HepG2 (cell line): ENCODE measurements around the gene SOCS7. TPM values are rescaled to one million over a fixed set of nuclear protein-coding genes. Genes with fewer than 3 reads are reported as not detected.

ENCODE experiments used
- AKAP8 ChIP-seq: sonication (generic); formaldehyde crosslinking; IDR thresholded peaks from 2 replicates; pipeline ENCODE4 v1.5.1; 2020; ENCODE audit warnings: mild to moderate bottlenecking, missing genetic modification reagents
- ARNTL ChIP-seq: sonication (generic); formaldehyde crosslinking; IDR thresholded peaks from 2 replicates; pipeline ENCODE4 v1.4.0; 2020; ENCODE audit warnings: mild to moderate bottlenecking, missing genetic modification reagents
- ERF ChIP-seq: IDR thresholded peaks from 2 replicates; pipeline ENCODE4 v1.6.1; 2018; ENCODE audit warnings: missing biosample characterization, missing genetic modification reagents
- EZH2 ChIP-seq: conservative IDR thresholded peaks from 2 replicates; pipeline ENCODE4 v1.6.1; 2012; ENCODE audit warnings: mild to moderate bottlenecking, low read depth, low read length, moderate library complexity
- FOXA1 ChIP-seq, 2 experiments: fragments of 450-650 bp in 1 of 2; sonication (generic) in 1 of 2; formaldehyde crosslinking in 1 of 2; IDR thresholded peaks; 2 replicates each; pipeline versions ENCODE4 v1.4.0 to v1.6.1; 2016 to 2020; ENCODE audit warnings: missing genetic modification reagents in 1 of 2
- FOXM1 ChIP-seq: sonication (generic); formaldehyde crosslinking; IDR thresholded peaks from 2 replicates; pipeline ENCODE4 v1.5.0; 2020; ENCODE audit warnings: missing genetic modification reagents
- FOXP4 ChIP-seq: sonication (generic); formaldehyde crosslinking; IDR thresholded peaks from 2 replicates; pipeline ENCODE4 v1.4.0; 2020; ENCODE audit warnings: missing genetic modification reagents
- HIVEP1 ChIP-seq: sonication (generic); formaldehyde crosslinking; IDR thresholded peaks from 2 replicates; pipeline ENCODE4 v1.4.0; 2020; ENCODE audit warnings: mild to moderate bottlenecking, missing genetic modification reagents
- KDM5A ChIP-seq: fragments of 200-600 bp; sonication (generic); IDR thresholded peaks from 2 replicates; pipeline ENCODE4 v1.7.0; 2018; ENCODE audit warnings: antibody characterized with exemption, mild to moderate bottlenecking, low read length, borderline replicate concordance
- MATR3 ChIP-seq: sonication (generic); formaldehyde crosslinking; IDR thresholded peaks from 2 replicates; pipeline ENCODE4 v1.4.0; 2020; ENCODE audit warnings: missing genetic modification reagents
- NFIC ChIP-seq: IDR thresholded peaks from 2 replicates; pipeline ENCODE4 v1.6.1; 2012; ENCODE audit warnings: mild to moderate bottlenecking, low read length, inconsistent platforms
- RFX3 ChIP-seq: IDR thresholded peaks from 2 replicates; pipeline ENCODE4 v1.6.1; 2016; ENCODE audit warnings: missing biosample characterization, missing genetic modification reagents
- RORA ChIP-seq: sonication (generic); formaldehyde crosslinking; IDR thresholded peaks from 2 replicates; pipeline ENCODE4 v1.5.0; 2020; ENCODE audit warnings: mild to moderate bottlenecking, missing genetic modification reagents, moderate library complexity
- SNAI1 ChIP-seq: sonication (generic); formaldehyde crosslinking; IDR thresholded peaks from 2 replicates; pipeline ENCODE4 v1.5.0; 2020; ENCODE audit warnings: mild to moderate bottlenecking, missing genetic modification reagents, borderline replicate concordance
- TCF7L2 ChIP-seq: IDR thresholded peaks from 2 replicates; pipeline ENCODE4 v1.6.1; 2011; ENCODE audit warnings: mild to moderate bottlenecking, low read depth, low read length, moderate library complexity
- TEF ChIP-seq: sonication (generic); formaldehyde crosslinking; IDR thresholded peaks from 2 replicates; pipeline ENCODE4 v1.5.0; 2020; ENCODE audit warnings: missing genetic modification reagents
- UBTF ChIP-seq: sonication (generic); formaldehyde crosslinking; IDR thresholded peaks from 2 replicates; pipeline ENCODE4 v1.4.0; 2020; ENCODE audit warnings: mild to moderate bottlenecking, missing genetic modification reagents
- XBP1 ChIP-seq: sonication (generic); formaldehyde crosslinking; IDR thresholded peaks from 2 replicates; pipeline ENCODE4 v1.5.0; 2020; ENCODE audit warnings: missing genetic modification reagents
- ZBTB21 ChIP-seq: sonication (generic); formaldehyde crosslinking; IDR thresholded peaks from 2 replicates; pipeline ENCODE4 v1.4.0; 2020; ENCODE audit warnings: missing genetic modification reagents
- ZFP36L1 ChIP-seq: sonication (generic); formaldehyde crosslinking; IDR thresholded peaks from 2 replicates; pipeline ENCODE4 v1.8.0; 2022; ENCODE audit warnings: mild to moderate bottlenecking, missing genetic modification reagents, moderate library complexity
- ZNF18 ChIP-seq: sonication (generic); formaldehyde crosslinking; IDR thresholded peaks from 2 replicates; pipeline ENCODE4 v1.8.0; 2022; ENCODE audit warnings: mild to moderate bottlenecking, missing genetic modification reagents; ENCODE audit not compliant: insufficient replicate concordance
- ZNF232 ChIP-seq: sonication (generic); formaldehyde crosslinking; IDR thresholded peaks from 2 replicates; pipeline ENCODE4 v1.4.0; 2020; ENCODE audit warnings: missing genetic modification reagents, borderline replicate concordance
- ZNF543 ChIP-seq: sonication (generic); formaldehyde crosslinking; IDR thresholded peaks from 2 replicates; pipeline ENCODE4 v1.4.0; 2020; ENCODE audit warnings: mild to moderate bottlenecking, missing genetic modification reagents
- ZNF674 ChIP-seq: sonication (generic); formaldehyde crosslinking; IDR thresholded peaks from 2 replicates; pipeline ENCODE4 v1.5.0; 2020; ENCODE audit warnings: low read depth, mild to moderate bottlenecking, missing genetic modification reagents
- ZNF792 ChIP-seq: IDR thresholded peaks from 2 replicates; pipeline ENCODE4 v1.6.1; 2016
- polyA plus RNA-seq, 8 experiments: library from polyadenylated mRNA; depleted of rRNA in 3 of 8; stranded (reverse) in 7 of 8; unstranded in 1 of 8; fragments of >200 nt; fragmentation: Illumina TruSeq in 4 of 8; extraction: Trizol in 4 of 8; gene quantifications; 2 replicates each; pipeline versions ENCODE4 v1.2.1 to v1.2.3, GENCODE V29; 2011 to 2016; ENCODE audit warnings: low read depth in 4 of 8, missing spikeins in 1 of 8, mixed read lengths in 1 of 8; ENCODE audit not compliant: insufficient read depth in 1 of 8
- total RNA-seq, 5 experiments: library from RNA; depleted of rRNA; stranded (reverse); fragments of >200 nt; fragmentation: Illumina TruSeq; extraction: Trizol; gene quantifications; 2 replicates each; pipeline ENCODE4 v1.2.3, GENCODE V29; 2016; ENCODE audit warnings: low read depth in 1 of 5

The SOCS7 gene
- total and polyA plus RNA-seq, 2 of the 13 experiments (the other 11 are each of a cell fraction or from before 2014, with no cell fraction given) = 19.2 to 24.2 TPM

- TF ChIP-seq FOXM1 (CRISPR knock-in tag) (no peak), XBP1 (CRISPR knock-in tag) (no peak), ZFP36L1 (CRISPR knock-in tag) (no peak), FOXA1 (IDR thresholded peaks at IDR 0.05) (no peak), FOXA1 (CRISPR knock-in tag; IDR thresholded peaks at IDR 0.05) (no peak), FOXP4 (no peak), ARNTL (peak; percentile 41; the same call in 1 of the 2 replicates), SNAI1 (CRISPR knock-in tag) (peak; percentile 62; the same call in 1 of the 2 replicates), RORA (CRISPR knock-in tag) (no peak), ERF (CRISPR knock-in tag) (no peak), HIVEP1 (no peak), AKAP8 (CRISPR knock-in tag) (no peak), ZNF18 (CRISPR knock-in tag) (no peak), EZH2 (no peak), ZNF792 (CRISPR knock-in tag) (peak; percentile 46; the same call in 1 of the 2 replicates), TEF (no peak), ZBTB21 (CRISPR knock-in tag) (no peak), KDM5A (no peak), TCF7L2 (no peak), ZNF543 (CRISPR knock-in tag) (no peak; the same call in 1 of the 2 replicates), RFX3 (CRISPR knock-in tag) (no peak), UBTF (CRISPR knock-in tag) (peak; percentile 58), ZNF674 (CRISPR knock-in tag) (no peak; the same call in 1 of the 2 replicates), NFIC (no peak), ZNF232 (CRISPR knock-in tag) (no peak), MATR3 (CRISPR knock-in tag) (no peak)
These were observed 821 bp downstream of the SOCS7 start (continued) for GRCh38 chr17:38352245-38353085.
